GM19463 (cell line): ENCODE measurements around the gene SLC39A10.
"Not testable (repeated sequence)": the region's sequence is repeated elsewhere in the genome, so short reads cannot be mapped to it uniquely, and the experiment has no call there.

Experiments
- ATAC-seq: cut with Tn5 transposase; IDR thresholded peaks from one replicate; pipeline ENCODE4 v1.9.1; 2021; ENCODE audit warnings: mild to moderate bottlenecking, moderate library complexity; ENCODE audit not compliant: unreplicated experiment

SLC39A10 gene

DNA sequence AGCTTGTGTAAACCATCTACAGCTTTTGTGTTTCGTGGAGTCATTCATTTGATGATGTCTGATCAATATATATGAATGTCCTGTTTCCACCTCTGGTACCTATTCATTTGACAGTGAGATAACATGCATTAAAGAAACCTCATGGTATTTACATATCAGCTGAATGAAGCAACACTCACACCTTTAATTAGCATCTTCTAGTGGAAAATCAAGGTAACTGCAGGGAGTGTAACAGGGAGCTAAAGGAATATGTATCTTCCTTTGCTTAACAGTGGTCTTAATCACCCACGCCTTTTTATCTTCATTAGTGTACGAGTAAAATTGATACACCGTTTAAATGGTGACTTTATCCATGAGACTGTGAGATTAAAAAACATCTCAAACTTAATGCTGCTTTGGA is 15.6 kb downstream of the SLC39A10 start:
- no peak for ATAC-seq

DNA sequence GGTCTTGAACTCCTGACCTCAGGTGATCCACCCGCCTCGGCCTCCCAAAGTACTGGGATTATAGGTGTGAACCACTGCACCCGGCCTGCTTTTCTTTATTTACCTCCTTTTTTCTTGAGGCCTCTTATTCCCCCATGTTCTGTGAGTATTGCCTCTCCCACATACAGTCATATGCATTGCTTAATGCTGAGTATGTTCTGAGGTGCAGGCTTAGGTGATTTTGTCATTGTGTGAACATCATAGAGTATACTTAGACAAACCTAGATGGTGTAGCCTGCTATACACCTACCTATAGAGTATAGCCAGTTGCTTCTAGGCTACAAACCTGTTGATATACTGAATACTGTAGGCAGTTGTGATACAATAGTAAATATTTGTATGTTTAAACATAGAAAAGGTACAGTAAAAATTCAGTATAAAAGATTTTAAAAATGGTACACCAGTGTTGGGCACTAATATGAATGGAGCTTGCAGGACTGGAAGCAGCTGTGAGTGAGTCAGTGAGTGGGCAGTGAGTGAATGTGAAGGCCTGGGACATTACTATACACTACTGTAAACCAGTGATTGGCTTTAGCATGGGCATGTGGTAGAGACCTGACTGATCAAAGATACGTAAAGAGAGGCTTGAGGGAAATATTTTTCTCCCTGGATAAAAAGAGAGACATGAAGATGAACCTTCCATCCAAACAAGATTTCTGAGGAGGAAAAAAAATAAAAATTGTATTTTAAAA is 17.6 kb downstream of the SLC39A10 start:
- ATAC-seq, result no peak

DNA sequence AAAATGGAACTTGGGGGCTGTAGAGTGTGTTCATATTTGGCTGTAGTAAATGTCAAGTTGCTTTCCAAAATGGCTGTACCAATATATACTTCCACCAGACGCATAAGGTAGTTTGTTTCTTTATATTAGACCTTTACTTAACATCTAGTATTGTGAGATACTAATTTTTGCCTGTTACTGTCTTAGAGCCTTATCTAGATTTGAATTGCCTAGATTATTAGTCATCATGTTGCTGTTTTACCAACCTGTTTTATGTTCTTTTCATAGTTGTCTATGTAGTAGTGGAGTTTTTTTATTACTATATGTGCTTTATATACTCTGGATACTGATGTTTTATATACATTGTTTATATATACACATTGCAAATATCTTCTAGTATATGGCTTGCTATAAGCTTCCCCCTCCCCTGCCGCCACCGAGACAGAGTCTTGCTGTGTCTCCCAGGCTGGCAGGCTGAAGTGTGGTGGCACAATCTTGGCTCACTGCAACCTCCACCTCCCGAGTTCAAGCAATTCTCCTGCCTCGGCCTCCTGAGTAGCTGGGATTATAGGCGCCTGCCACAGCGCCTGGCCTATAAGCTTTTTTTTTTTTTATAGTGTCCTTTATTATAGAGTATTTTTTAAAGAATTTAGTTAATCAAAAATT is 18.9 kb downstream of the SLC39A10 start:
- ATAC-seq, result no peak

DNA sequence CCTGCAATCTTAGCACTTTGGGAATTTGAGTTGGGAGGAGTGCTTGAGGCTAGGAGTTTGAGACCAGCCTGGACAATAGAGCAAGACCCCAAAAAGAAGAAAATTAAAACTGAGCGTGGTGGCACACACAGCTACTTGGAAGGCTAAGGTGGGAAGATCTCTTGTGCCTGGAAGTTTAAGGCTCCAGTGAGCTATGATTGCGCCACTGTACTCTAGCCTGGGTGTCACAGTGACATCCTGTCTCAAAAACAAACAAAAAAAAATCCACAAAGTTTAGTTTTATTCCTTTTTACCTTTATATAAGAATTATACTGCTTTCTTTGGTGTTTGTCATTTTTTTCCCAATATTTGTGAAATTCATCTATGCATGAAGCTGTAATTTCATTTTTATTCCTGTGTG is 20.3 kb downstream of the SLC39A10 start:
- ATAC-seq, result no peak

DNA sequence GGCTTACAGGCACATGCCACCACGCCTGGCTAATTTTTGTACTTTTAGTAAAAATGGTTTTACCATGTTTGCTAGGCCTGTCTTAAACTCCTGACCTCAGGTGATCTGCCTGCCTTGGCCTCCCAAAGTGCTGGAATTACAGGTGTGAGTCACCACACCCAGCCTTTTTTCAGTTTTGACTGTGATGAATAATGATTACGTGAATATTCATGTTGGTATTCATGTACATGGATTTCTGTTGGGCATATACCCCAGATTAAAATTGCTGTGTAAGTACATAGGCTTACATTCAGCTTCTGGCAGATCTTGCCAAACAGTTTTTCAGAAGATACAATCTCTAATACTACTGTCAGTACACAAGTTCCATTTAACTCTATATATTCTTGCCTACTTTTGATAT is 20.9 kb downstream of the SLC39A10 start:
- ATAC-seq, result no peak

DNA sequence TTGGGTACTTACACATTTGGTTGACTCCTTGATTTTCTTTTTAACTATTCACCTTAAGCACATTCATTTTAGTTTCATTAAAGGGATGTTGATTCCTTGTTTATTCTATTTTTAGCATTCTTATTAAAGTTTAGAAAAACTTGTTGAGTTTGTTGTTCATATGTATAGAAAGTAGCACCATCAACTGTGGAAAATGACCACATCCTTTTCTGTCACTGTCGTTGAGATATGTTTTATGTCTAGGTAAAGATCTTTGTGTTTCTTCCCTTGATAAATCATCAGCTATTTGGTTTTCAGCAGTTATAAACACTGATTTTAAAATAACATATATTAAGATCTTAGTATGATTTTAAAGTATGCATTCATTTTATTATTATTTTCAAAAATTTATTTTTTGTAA is 25.1 kb downstream of the SLC39A10 start:
- ATAC-seq, result no peak

DNA sequence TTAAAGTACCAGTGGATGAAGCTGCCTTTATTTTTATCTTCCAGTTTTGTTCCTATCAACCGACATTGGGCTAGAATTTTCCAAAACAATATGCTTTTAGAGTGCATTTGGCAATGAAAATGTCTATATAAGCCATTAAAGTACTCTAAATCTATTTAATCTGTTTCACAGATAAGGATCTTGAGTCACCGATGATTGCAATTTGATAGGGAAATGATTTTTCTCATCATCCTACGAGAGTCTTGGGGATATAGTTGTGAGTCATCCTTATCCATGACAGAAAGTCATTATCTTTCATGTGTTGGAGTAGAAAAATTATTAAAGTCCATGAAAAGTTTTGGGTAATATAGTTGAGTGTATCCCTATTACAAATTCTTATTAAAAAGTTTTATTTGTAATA is 26.1 kb downstream of the SLC39A10 start:
- no peak for ATAC-seq

DNA sequence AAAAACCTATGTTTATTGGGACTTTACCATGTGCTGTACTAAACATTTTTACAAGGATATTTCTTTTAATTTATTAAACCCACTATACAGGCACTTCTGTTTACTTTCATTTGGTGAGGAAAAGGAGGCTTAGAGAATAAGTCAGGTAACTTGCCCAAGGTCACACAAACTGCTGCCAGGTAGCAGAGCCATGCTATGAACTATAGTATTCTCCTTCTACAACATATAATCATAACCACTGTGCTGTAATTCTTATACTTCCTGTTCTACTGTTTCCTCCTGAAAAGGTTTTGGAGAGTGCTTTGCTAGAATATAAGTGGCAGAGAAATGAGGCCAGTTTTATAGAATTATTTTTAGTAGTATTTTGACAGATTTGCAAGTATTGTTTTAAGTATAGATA is 29.5 kb downstream of the SLC39A10 start:
- ATAC-seq, result no peak

DNA sequence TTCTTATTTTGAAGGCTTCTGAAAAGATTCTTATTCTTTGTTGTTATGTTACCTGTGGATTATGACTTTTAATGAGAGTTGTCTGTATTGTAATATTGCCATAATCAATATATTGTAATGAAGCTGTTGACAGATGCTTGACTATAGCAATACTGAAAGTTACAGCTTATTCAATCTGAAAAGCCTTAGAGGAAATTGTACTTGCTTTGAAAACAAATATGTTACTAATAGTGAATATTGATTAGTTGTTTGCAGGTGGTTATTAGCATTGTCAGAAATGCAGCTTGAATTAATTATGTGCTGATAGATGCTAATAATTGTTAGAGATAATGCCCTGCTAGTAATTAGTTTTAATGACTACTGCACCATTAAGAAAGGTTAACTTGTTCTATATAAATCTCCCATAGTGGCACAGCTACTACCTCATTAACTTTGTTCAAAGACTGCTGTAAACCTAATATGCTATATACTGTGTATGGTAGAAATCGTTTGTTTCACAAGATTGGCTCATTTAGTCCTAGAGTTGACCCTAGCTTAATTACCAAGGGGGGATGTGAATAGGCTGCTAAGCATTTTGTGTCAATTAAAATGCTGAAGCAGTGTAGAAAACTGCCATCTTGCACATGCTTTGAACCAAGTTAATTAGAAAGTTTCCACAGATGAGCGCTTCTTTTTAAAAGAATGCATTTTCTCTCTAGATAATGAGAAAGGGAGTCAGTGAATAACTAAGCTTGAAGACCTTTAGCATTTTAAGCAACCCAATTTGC is 30.5 kb downstream of the SLC39A10 start:
- peak; percentile 54 for ATAC-seq

DNA sequence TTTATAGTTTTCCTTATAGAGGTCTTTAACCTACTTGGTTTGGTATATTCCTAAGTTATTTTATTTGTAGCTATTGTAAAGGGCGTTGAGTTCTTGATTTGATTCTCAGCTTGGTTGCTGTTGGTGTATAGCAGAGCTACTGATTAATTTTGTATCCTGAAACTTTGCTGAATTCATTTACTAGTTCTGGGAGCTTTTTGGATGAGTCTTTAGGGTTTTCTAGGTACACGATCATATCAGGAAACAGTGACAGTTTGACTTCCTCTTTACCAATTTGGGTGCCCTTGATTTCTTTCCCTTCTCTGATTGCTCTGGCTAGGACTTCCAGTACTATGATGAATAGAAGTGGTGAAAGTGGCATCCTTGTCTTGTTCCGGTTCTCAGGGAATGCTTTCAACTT is 35.5 kb downstream of the SLC39A10 start:
- ATAC-seq, result not testable (repeated sequence)

DNA sequence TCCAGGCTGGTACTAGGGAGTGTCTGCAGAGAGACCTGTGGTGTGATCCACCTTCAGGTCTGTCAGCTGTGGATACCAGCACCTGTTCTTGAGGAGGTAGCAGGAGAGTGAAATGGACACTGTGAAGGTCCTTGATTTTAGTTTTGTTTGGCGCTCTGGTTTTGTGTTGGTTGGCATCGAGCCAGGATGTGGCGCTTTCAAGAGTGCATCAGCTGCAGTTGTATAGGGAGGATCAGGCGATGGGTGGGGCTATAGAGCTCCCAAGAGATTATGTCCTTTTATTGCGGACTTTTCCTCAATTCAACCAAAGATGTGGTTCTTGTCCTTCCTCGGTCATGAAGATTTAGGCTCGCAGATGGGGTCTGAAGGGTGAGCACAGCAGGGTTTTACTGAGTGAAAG is 37.5 kb downstream of the SLC39A10 start:
- no peak for ATAC-seq

DNA sequence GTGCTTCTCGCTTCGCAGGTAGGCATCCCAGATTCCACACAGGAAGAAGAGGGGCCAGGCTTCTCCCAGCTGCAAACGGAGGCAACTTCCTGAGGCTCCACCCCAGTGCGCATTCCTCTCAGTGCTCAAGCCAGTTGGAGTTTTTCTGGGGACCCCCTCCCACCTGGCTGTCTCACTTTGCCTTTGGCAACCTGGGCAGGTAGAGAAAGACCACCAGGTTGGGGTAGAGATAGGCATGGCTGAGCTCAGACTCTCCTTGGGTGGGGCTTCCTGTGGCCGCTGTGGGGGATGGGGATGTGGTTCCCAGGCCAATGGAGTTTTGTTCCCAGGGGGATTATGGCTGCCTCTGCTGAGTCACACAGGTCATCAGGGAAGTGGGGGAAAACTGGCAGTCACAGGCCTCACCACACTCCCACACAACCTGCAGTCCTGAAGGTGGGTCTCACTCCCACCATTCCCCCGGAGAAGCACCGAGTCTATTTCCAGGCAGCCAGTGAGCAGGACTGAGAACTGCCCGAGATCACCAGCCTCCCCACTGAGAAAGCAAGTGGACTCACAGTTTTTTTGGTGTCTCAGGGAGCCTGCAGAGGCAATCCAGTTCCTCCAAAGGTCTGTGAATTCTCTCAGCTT is 38.1 kb downstream of the SLC39A10 start:
- ATAC-seq, result no peak

DNA sequence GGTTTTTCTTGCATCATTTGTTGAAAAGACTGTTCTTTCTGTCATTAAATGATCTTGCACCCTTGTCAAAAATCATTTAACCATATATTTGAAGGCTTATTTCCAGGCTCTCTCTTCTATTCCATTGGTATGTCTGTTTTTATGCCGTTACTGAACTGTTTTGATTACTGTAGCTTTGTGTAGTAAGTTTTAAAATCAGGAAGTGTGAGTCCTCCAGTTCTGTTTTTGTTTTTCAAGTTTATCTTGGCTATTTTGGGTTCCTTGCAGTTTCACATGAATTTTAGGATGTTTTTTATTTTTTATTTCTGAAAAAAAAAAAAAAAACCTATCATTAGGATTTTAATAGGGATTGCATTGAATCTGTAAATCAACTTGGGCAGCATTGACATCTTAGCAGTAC is 39.0 kb downstream of the SLC39A10 start:
- no peak for ATAC-seq

DNA sequence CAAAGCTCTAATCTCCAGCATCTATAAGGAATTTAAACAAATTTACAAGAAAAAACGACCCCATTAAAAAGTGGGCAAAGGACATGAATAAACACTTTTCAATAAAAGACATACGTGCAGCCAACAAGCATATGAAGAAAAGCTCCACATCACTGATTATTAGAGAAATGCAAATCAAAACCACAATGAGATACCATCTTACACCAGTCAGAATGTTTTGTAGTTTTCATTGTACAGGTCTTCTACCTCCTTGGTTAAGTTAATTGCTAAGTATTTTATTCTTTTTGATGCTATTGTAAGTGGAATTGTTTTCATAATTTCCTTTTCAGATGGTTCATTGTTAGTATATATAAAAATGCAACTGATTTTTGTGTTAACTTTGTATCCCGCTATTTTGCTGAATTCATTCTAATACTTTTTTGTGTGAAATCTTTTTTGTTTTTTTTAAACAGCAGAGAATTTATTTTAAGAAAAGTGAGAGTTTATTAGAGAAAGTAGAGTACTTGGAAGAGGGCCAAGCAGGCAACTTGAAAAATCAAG is 40.7 kb downstream of the SLC39A10 start:
- no peak for ATAC-seq

DNA sequence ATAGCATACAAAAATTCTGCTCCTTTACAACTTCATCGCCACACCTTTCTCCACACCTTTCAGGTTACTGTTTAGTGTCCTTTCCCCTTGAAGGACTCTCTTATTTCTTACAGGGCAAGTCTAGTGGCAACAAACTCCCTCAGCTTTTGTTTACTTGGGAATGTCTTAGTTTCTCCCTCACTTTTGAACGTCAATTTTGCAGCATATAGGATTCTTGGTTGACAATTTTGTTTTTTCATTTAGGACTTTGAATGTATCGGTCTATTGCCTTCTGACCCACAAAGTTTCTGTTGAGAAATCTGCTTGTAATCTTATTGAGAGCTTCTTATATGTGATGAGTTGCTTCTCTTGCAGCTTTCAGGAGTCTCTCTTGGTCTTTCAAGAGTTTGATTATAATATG is 43.5 kb downstream of the SLC39A10 start:
- ATAC-seq, result no peak

DNA sequence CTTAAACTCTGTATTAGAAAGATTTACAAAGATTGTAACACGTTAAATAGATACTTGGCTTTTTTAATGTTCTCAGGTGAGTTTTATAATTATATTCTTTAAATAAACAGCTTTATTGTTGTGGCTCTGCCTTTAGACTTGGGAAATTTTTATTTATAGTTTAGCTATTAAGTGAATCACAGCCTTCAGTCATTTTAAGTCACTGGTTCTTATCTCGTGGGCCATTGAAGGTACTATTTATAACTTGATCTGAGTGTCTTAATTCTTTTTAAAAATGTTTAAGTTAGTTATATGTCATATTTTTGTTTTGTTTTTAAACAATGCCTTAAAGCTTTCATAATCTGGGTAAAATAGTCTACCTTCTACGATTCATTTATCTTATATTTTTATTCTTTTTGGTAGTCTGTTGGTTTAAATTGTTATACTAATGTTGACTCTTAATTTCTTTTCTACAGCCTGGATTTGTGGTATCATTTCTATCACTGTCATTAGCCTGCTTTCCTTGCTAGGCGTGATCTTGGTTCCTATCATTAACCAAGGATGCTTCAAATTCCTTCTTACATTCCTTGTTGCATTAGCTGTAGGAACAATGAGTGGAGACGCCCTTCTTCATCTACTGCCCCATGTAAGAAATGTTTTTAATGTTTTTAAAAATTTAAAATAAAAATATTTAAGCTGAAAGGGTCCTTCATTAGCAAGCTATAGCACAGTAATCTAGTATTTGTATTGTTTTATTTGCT is 49.3 kb downstream of the SLC39A10 start:
- no peak for ATAC-seq

DNA sequence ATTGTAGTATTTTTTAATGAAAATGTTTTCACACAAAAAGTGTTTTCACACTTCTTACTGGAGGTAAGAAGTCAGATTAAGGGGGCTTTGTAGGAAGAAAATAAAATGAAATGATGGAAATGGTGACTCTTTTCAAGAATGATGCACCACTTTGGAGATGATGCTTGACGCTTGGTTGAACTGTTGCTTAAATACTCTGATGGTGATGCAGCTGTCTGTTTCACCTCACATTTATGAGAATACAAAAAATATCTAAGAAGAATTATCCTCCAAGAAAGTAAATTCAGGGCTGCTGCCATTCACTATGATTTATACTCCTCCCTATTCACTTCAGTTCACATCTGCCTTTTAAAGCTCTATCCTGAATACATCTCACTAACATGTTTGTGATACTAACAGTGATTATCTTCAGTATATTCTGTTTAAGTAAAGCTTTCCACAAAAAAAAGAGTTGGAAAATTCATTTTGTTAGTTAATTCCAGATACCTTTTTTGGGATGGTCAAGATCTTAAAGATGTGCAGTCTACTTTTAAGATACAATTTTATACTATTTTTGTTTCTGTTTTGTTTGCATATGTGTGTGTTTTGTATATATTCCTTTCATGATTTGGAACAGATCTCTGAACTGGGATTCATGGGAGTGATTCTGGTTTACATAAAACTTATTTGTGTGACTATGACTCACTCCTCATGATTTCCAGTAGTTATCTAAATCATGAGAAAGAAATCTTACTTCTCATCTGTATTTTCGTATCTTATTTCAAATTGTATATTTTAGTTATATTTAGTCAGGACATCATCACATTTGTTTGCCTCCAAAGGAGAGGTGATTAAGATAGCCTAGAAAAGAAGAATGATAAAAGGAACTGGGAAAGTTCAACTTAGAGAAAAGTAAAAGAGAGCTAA is 53.1 kb downstream of the SLC39A10 start:
- ATAC-seq, result no peak

DNA sequence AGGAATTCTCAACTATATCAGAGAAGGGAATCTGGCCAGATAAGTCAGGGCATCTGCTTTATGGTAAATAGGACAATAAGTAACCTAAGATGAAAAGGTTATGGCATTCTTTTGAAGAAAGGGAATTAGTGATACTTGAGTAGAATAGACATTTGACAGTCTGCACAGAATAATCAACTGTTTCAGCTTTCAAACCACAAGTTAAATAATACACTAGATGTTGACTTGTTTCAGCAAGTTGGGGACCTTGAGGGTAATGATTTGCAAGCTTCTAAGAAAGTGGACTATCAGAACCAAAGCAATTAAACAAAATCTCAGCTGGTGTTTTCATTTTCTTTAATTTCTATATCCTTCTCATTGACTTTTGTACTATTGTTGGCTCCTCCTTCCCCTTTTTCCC is 54.5 kb downstream of the SLC39A10 start:
- ATAC-seq, result peak; percentile 56

DNA sequence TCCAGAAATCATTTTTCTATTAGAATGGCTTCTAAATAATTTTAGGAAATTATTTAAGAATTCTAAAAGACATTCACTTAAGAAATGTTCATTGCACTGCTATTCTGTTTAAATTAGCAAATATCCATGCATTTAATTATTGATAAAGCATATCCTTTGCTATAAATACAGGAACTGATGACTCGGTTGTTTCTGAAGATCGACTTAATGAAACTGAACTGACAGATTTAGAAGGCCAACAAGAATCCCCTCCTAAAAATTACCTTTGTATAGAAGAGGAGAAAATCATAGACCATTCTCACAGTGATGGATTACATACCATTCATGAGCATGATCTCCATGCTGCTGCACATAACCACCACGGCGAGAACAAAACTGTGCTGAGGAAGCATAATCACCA is 59.4 kb downstream of the SLC39A10 start:
- no peak for ATAC-seq

DNA sequence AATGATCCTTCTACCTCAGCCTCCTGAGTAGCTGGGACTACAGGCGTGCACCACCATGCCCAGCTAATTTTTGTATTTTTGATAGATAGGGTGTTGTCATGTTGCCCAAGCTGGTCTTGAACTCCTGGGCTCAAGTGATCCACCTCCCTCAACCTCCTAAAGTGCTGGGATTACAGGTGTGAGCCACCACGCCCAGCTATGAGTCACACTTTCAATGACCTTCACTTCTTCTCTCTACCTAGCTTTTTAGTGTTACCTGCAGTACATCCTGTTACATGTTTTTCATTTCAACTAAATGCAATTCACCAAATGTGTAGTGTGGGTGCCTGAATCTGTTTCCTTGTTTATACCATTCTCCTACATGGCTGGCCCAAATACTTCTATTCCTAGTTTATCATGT is 64.0 kb downstream of the SLC39A10 start:
- ATAC-seq, result no peak
